H1 (cell line): ENCODE results near the gene SP7. TPM values are rescaled to one million over a fixed set of nuclear protein-coding genes. Genes with fewer than 3 reads are reported as not detected.
A peak's percentile ranks its signal among the peaks of the same experiment; 100 is the strongest.

Experiments used
- CTCF ChIA-PET: fragments of 300-600 bp; sonication (Branson Sonifier 250); formaldehyde crosslinking; loops from one replicate; lab custom pipeline; 2021; ENCODE audit not compliant: partially characterized antibody; lab: Charles Lee
- POLR2A ChIA-PET: fragments of 300-600 bp; sonication (Branson Sonifier 250); formaldehyde crosslinking; loops from one replicate; lab custom pipeline; 2021; ENCODE audit warnings: inconsistent platforms; ENCODE audit not compliant: partially characterized antibody; lab: Charles Lee
- DNase-seq, 2 experiments: peaks; one replicate each; pipeline versions ENCODE4 v3.0.0 to v3.0.0-alpha.2; 2010 to 2022; ENCODE audit warnings: low spot score in 2 of 2, low read depth in 1 of 2, mixed read lengths in 1 of 2
- FAIRE-seq: peaks from 2 replicates; lab custom pipeline; 2011; peaks lifted over from hg19 to GRCh38; lab: Jason Lieb, UNC
- H2AFZ ChIP-seq: 2 replicates; pipeline ENCODE4 v1.8.1; 2012; ENCODE audit warnings: low read length, inconsistent platforms
- H2AK5ac ChIP-seq: 2 replicates; pipeline ENCODE4 v1.6.1; 2013; ENCODE audit warnings: low read depth, low read length
- H2BK120ac ChIP-seq: replicated peaks from 2 replicates; pipeline ENCODE3; 2013; ENCODE audit warnings: low read depth, low read length, inconsistent platforms
- H2BK12ac ChIP-seq: 2 replicates; pipeline ENCODE4 v1.6.1; 2013; ENCODE audit warnings: low read depth, low read length
- H2BK15ac ChIP-seq: 2 replicates; pipeline ENCODE4 v1.6.1; 2013; ENCODE audit warnings: low read length
- H2BK20ac ChIP-seq: 2 replicates; pipeline ENCODE4 v1.6.1; 2013; ENCODE audit warnings: low read length
- H2BK5ac ChIP-seq: 2 replicates; pipeline ENCODE4 v1.6.1; 2013; ENCODE audit warnings: low read depth, low read length
- H3K14ac ChIP-seq: 2 replicates; pipeline ENCODE4 v1.6.1; 2013; ENCODE audit warnings: inconsistent platforms; ENCODE audit not compliant: insufficient read length
- H3K18ac ChIP-seq: 2 replicates; pipeline ENCODE4 v1.6.1; 2013; ENCODE audit warnings: low read length; ENCODE audit errors: extremely low read depth
- H3K23ac ChIP-seq: 2 replicates; pipeline ENCODE4 v1.6.1; 2013; ENCODE audit warnings: inconsistent platforms; ENCODE audit not compliant: insufficient read length
- H3K23me2 ChIP-seq: 2 replicates; pipeline ENCODE4 v1.6.1; 2013; ENCODE audit warnings: low read depth, low read length
- H3K27ac ChIP-seq: 2 replicates; pipeline ENCODE4 v1.6.1; 2011; ENCODE audit warnings: low read depth, low read length, inconsistent platforms
- H3K27me3 ChIP-seq, 4 experiments: replicated peaks in 1 of 4; 1 replicate in 1 of 4; 2 replicates in 3 of 4; pipeline versions ENCODE4 v1.6.1 to v1.8.1; 2011 to 2013; ENCODE audit warnings: low read length in 3 of 4, mild to moderate bottlenecking in 3 of 4, inconsistent platforms in 2 of 4, mixed read lengths in 2 of 4, moderate library complexity in 1 of 4; ENCODE audit not compliant: control insufficient read depth in 3 of 4, insufficient read depth in 3 of 4; ENCODE audit errors: extremely low read depth in 1 of 4
- H3K36me3 ChIP-seq, 4 experiments: 2 replicates each; pipeline versions ENCODE4 v1.6.1 to v1.8.1; 2011 to 2013; ENCODE audit warnings: mild to moderate bottlenecking in 4 of 4, low read length in 3 of 4, moderate library complexity in 2 of 4, control low read depth in 1 of 4, inconsistent platforms in 1 of 4; ENCODE audit not compliant: insufficient read depth in 4 of 4, control insufficient read depth in 2 of 4
- H3K4ac ChIP-seq: replicated peaks from 2 replicates; pipeline ENCODE3; 2013; ENCODE audit warnings: low read length, low read depth, mixed read lengths, inconsistent platforms; ENCODE audit not compliant: insufficient read length
- H3K4me1 ChIP-seq, 4 experiments: replicated peaks in 1 of 4; 1 replicate in 1 of 4; 2 replicates in 3 of 4; pipeline versions ENCODE4 v1.6.1 to v1.8.1; 2011 to 2013; ENCODE audit warnings: low read length in 3 of 4, inconsistent platforms in 2 of 4, mixed read lengths in 1 of 4; ENCODE audit not compliant: insufficient read depth in 4 of 4, control insufficient read depth in 3 of 4
- H3K4me2 ChIP-seq, 2 experiments: 2 replicates each; pipeline versions ENCODE4 v1.6.1 to v1.8.1; 2011 to 2013; ENCODE audit warnings: low read depth in 2 of 2, low read length in 2 of 2, control low read depth in 1 of 2, inconsistent platforms in 1 of 2, mild to moderate bottlenecking in 1 of 2; ENCODE audit not compliant: insufficient read depth in 1 of 2
- H3K4me3 ChIP-seq, 4 experiments: fragments of 200-600, 300-600 bp in 1 of 4; sonication (generic), shearing (Covaris generic), sonication (Bioruptor Twin) in 1 of 4; 2 replicates each; pipeline versions ENCODE4 v1.5.1 to v1.8.1; 2011 to 2016; ENCODE audit warnings: low read length in 4 of 4, low read depth in 3 of 4, control low read depth in 2 of 4, inconsistent platforms in 2 of 4, mild to moderate bottlenecking in 2 of 4, mixed read lengths in 1 of 4, moderate library complexity in 1 of 4; ENCODE audit not compliant: insufficient read depth in 2 of 4; ENCODE audit errors: extremely low read depth in 1 of 4
- H3K56ac ChIP-seq: replicated peaks from 2 replicates; pipeline ENCODE3; 2013; ENCODE audit warnings: low read depth, mild to moderate bottlenecking, mixed read lengths, low read length, inconsistent platforms; ENCODE audit not compliant: insufficient read length
- H3K79me1 ChIP-seq: 2 replicates; pipeline ENCODE4 v1.6.1; 2013; ENCODE audit warnings: low read depth, low read length, control low read depth
- H3K79me2 ChIP-seq, 2 experiments: 2 replicates each; pipeline versions ENCODE4 v1.6.1 to v1.8.1; 2012 to 2013; ENCODE audit warnings: low read length in 2 of 2, mild to moderate bottlenecking in 2 of 2, inconsistent platforms in 1 of 2; ENCODE audit not compliant: insufficient read depth in 2 of 2, control insufficient read depth in 1 of 2
- H3K9ac ChIP-seq, 4 experiments: replicated peaks in 1 of 4; 1 replicate in 1 of 4; 2 replicates in 3 of 4; pipeline versions ENCODE4 v1.6.1 to v1.8.1; 2011 to 2013; ENCODE audit warnings: low read depth in 3 of 4, low read length in 3 of 4, control low read depth in 2 of 4, mild to moderate bottlenecking in 2 of 4, moderate library complexity in 2 of 4, inconsistent platforms in 1 of 4; ENCODE audit errors: extremely low read depth in 1 of 4
- H3K9me3 ChIP-seq, 2 experiments: 2 replicates each; pipeline versions ENCODE4 v1.6.1 to v1.8.1; 2012 to 2013; ENCODE audit warnings: mild to moderate bottlenecking in 2 of 2, moderate library complexity in 2 of 2, control low read depth in 1 of 2, inconsistent platforms in 1 of 2, low read depth in 1 of 2, low read length in 1 of 2, mixed read lengths in 1 of 2; ENCODE audit not compliant: insufficient read depth in 2 of 2
- H4K20me1 ChIP-seq, 2 experiments: replicated peaks in 1 of 2; 2 replicates each; pipeline versions ENCODE3 to v1.8.1; 2011 to 2013; ENCODE audit warnings: inconsistent platforms in 2 of 2, low read length in 2 of 2, mild to moderate bottlenecking in 1 of 2; ENCODE audit not compliant: insufficient read depth in 2 of 2, control insufficient read depth in 1 of 2
- H4K5ac ChIP-seq: 2 replicates; pipeline ENCODE4 v1.6.1; 2013; ENCODE audit warnings: low read length, low read depth, mixed read lengths, inconsistent platforms; ENCODE audit not compliant: insufficient read length
- H4K8ac ChIP-seq: 2 replicates; pipeline ENCODE4 v1.8.0; 2013; ENCODE audit warnings: mild to moderate bottlenecking, moderate library complexity, low read length, inconsistent platforms; ENCODE audit not compliant: insufficient read depth; ENCODE audit errors: extremely low read depth
- H4K91ac ChIP-seq: replicated peaks from 2 replicates; pipeline ENCODE3; 2013; ENCODE audit warnings: low read length, mixed read lengths, inconsistent platforms; ENCODE audit not compliant: insufficient read length
- BACH1 ChIP-seq: IDR thresholded peaks from 2 replicates; pipeline ENCODE4 v1.6.1; 2012; ENCODE audit warnings: low read length, improper control_type of control experiment
- CBX8 ChIP-seq: fragments of 300-800, 300-1000 bp; sonication (generic); IDR thresholded peaks from 2 replicates; pipeline ENCODE4 v1.7.1; 2016; ENCODE audit warnings: low read depth, low read length, borderline replicate concordance
- CTCF ChIP-seq, 3 experiments: IDR thresholded peaks; 1 replicate in 2 of 3; 2 replicates in 1 of 3; pipeline versions ENCODE4 v1.5.1 to v1.6.1; 2011; ENCODE audit warnings: low read length in 3 of 3, mild to moderate bottlenecking in 3 of 3, inconsistent platforms in 2 of 3, low read depth in 1 of 3, moderate library complexity in 1 of 3; ENCODE audit not compliant: insufficient read depth in 1 of 3; ENCODE audit errors: control extremely low read depth in 1 of 3
- FOSL1 ChIP-seq: IDR thresholded peaks from 2 replicates; pipeline ENCODE4 v1.6.1; 2011; ENCODE audit warnings: mild to moderate bottlenecking, low read depth, low read length, moderate library complexity; ENCODE audit not compliant: insufficient read depth
- KDM4A ChIP-seq: IDR thresholded peaks from one replicate; pipeline ENCODE4 v1.7.1; 2012; ENCODE audit warnings: low read depth, mild to moderate bottlenecking, moderate library complexity, low read length, inconsistent platforms; ENCODE audit not compliant: severe bottlenecking
- POLR2AphosphoS5 ChIP-seq: IDR thresholded peaks from 2 replicates; pipeline ENCODE4 v1.6.1; 2011; ENCODE audit warnings: low read depth, low read length
- SAP30 ChIP-seq: fragments of 300-600 bp; sonication (generic); IDR thresholded peaks from 2 replicates; pipeline ENCODE4 v1.7.1; 2012; ENCODE audit warnings: low read length, moderate library complexity, mild to moderate bottlenecking, inconsistent platforms; ENCODE audit not compliant: insufficient read depth, insufficient replicate concordance
- SP2 ChIP-seq: IDR thresholded peaks from 2 replicates; pipeline ENCODE4 v1.6.1; 2012; ENCODE audit warnings: mild to moderate bottlenecking, low read length, inconsistent platforms
- SRF ChIP-seq: IDR thresholded peaks from 2 replicates; pipeline ENCODE4 v1.6.1; 2011; ENCODE audit warnings: mild to moderate bottlenecking, low read depth, low read length, moderate library complexity
- TEAD4 ChIP-seq: IDR thresholded peaks from 2 replicates; pipeline ENCODE4 v1.6.1; 2012; ENCODE audit warnings: low read depth, low read length, inconsistent platforms, mixed read lengths
- WGBS, 2 experiments: shearing (Covaris generic) in 1 of 2; methylation state at CpG; one replicate each; pipeline versions ENCODE4 v1.1.6 to v1.1.7; 2013 to 2015; ENCODE audit warnings: low lambda C conversion rate in 2 of 2, mixed read lengths in 2 of 2, inconsistent platforms in 1 of 2, low coverage in 1 of 2, missing lambda C conversion rate in 1 of 2; ENCODE audit not compliant: insufficient replicate concordance in 2 of 2, insufficient coverage in 1 of 2, insufficient read length in 1 of 2; ENCODE audit errors: extremely low coverage in 1 of 2, missing lambda C conversion rate in 1 of 2; 5-methylcytosine and 5-hydroxymethylcytosine counted together
- polyA plus RNA-seq, 7 experiments: library from polyadenylated mRNA; depleted of rRNA in 3 of 7; stranded (reverse) in 5 of 7; unstranded in 2 of 7; fragments of >200 nt in 5 of 7; fragments of 200-250 nt in 2 of 7; gene quantifications; 1 replicate in 5 of 7; 2 replicates in 1 of 7; 4 replicates in 1 of 7; pipeline versions ENCODE4 v1.2.1 to v1.2.3, GENCODE V29; 2011 to 2013; ENCODE audit warnings: missing spikeins in 2 of 7, mixed read lengths in 2 of 7
- total RNA-seq: library from RNA; stranded (reverse); fragmentation: NEBNext Ultra II Directional; extraction: Animal tissue kit (Norgen Biotek cat#: 25700); gene quantifications from 2 replicates; pipeline ENCODE4 v1.2.1, GENCODE V29; 2021

SP7 gene
- total and polyA plus RNA-seq, 2 of the 8 experiments (the other 6 are each of a cell fraction or from before 2014, with no cell fraction given) = 0.12 to 0.13 TPM

DNA sequence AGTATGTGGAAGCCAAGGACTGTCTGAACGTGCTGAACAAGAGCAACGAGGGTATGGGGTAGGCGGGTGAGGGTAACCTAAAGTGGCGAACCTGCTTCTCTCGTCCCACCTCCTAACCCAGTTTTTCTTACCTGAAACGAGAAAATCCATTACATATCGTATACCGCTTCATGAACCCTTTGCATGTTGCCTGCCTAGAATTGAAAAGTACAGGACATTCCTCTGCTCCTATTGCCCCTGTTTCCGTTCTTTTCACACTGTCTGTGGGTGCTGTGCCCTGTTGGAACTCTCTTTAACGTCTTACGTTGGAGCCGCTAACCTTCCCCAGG, 40.3 kb downstream of the SP7 start:
- peak overlapping the region; percentile 61; the same call in 1 of the 2 replicates for H2BK5ac ChIP-seq
- H2AFZ ChIP-seq = peak overlapping the region; percentile 97
- H3K4me2 ChIP-seq = peak overlapping the region; percentile 93 to 95
- peaks cover 4% of the 10 kb centered on the region; the same call in 1 of the 2 replicates for H3K79me1 ChIP-seq
- peaks cover 8 to 20% (median 18%) of the 10 kb centered on the region in 4 experiments; a peak in 7 of 8 replicates for H3K36me3 ChIP-seq
- WGBS, 2 experiments = 9% methylated on average over 12 of the region's 12 CpGs; no CpG with 5 or more reads in 1 of the 2 experiments
- peaks cover 12% of the 10 kb centered on the region for H3K23me2 ChIP-seq
- H3K4me3 ChIP-seq = peak overlapping the region; percentile 70 to 100 (median 100)
- ChIA-PET POLR2A (interaction anchor here (0.7 to 6.7 kb wide), 21 partner anchors 8 to 216 kb away, joined by 3 to 76 read pairs (median 5); partner anchors contain the start of genes AAAS, ESPL1, SPRYD3 and TARBP2), CTCF (interaction anchor here (0.9 to 28.3 kb wide), 10 partner anchors 10 to 137 kb away, joined by 3 to 573 read pairs (median 6); partner anchors contain the start of genes AAAS and ITGB7)
- no peaks in the 10 kb centered on the region for H3K27me3 ChIP-seq
- H2BK120ac ChIP-seq = no peak overlapping the region
- H3K14ac ChIP-seq = no peak overlapping the region
- no peak overlapping the region for H2BK15ac ChIP-seq
- no peak overlapping the region for H2BK12ac ChIP-seq
- H3K18ac ChIP-seq = no peak overlapping the region
- peaks cover 0 to 5% (median 3%) of the 10 kb centered on the region in 4 experiments; a peak in 5 of 7 replicates for H3K4me1 ChIP-seq
- no peak overlapping the region for H3K23ac ChIP-seq
- no peak overlapping the region for H4K91ac ChIP-seq
- no peaks in the 10 kb centered on the region for H3K9me3 ChIP-seq
- H3K4ac ChIP-seq = no peak overlapping the region
- H4K5ac ChIP-seq = no peak overlapping the region
- DNase-seq = no peak
- peak overlapping the region; percentile 94; the same call in 1 of the 2 replicates for H4K8ac ChIP-seq
- no peak overlapping the region for H3K56ac ChIP-seq
- no peaks in the 10 kb centered on the region for H4K20me1 ChIP-seq
- FAIRE-seq = no peak
- peaks cover 5 to 24% of the 10 kb centered on the region in 2 experiments; a peak in 3 of 4 replicates for H3K79me2 ChIP-seq
- no peak overlapping the region for H2BK20ac ChIP-seq
- H3K9ac ChIP-seq = peak overlapping the region; percentile 90 to 95 (median 92)
- H2AK5ac ChIP-seq = no peak overlapping the region
- H3K27ac ChIP-seq = peak overlapping the region; percentile 70
- TF ChIP-seq FOSL1 (no peak), CTCF (IDR thresholded peaks at IDR 0.05; ENCODE audit: control extremely low read depth in 1 of 3, insufficient read depth in 1 of 3, low read depth in 1 of 3, low read length in 3 of 3) (no peak), SRF (no peak), SP2 (no peak), KDM4A (peak; percentile 4), CBX8 (no peak), SAP30 (peak; percentile 70), TEAD4 (no peak), BACH1 (no peak), POLR2AphosphoS5 (no peak)
